Tibial nerve (tissue), 4 donors: ENCODE data around the gene SFXN3. TPM values are rescaled to one million over a fixed set of nuclear protein-coding genes. Genes with fewer than 3 reads are reported as not detected.

Experiments used
- DNase-seq, 2 donors: peaks; one replicate each; pipeline ENCODE4 v3.0.0-alpha.2; 2019; ENCODE audit warnings: low spot score in 2 of 2
- H3K27ac ChIP-seq, 4 donors: fragments of 200-600 bp; sonication (generic) in 3 of 4; one replicate each; pipeline ENCODE4 v1.5.1; 2017 to 2019; ENCODE audit warnings: mild to moderate bottlenecking in 1 of 4
- H3K27me3 ChIP-seq, 2 donors: fragments of 200-600 bp; sonication (generic) in 1 of 2; one replicate each; pipeline versions ENCODE4 v1.5.1 to v1.6.0; 2017 to 2019
- H3K36me3 ChIP-seq, 3 donors: fragments of 200-600 bp; sonication (generic); one replicate each; pipeline ENCODE4 v1.5.1; 2018 to 2019
- H3K4me1 ChIP-seq, 4 donors: fragments of 200-600 bp; sonication (generic) in 3 of 4; one replicate each; pipeline ENCODE4 v1.5.1; 2017 to 2019
- H3K4me3 ChIP-seq, 4 donors: fragments of 200-600 bp; sonication (generic) in 3 of 4; one replicate each; pipeline ENCODE4 v1.5.1; 2017 to 2019; ENCODE audit warnings: mild to moderate bottlenecking in 1 of 4, moderate library complexity in 1 of 4
- H3K9me3 ChIP-seq, 4 donors: fragments of 200-600 bp; sonication (generic) in 3 of 4; one replicate each; pipeline ENCODE4 v1.5.1; 2017 to 2019
- EP300 ChIP-seq, 2 donors: sonication (generic); formaldehyde crosslinking; IDR thresholded peaks; one replicate each; pipeline ENCODE4 v1.6.1; 2017; ENCODE audit warnings: antibody characterized with exemption in 2 of 2, mild to moderate bottlenecking in 1 of 2
- POLR2A ChIP-seq, 2 donors: fragments of 450-650 bp; IDR thresholded peaks; one replicate each; pipeline ENCODE4 v1.6.1; 2017; ENCODE audit warnings: antibody characterized with exemption in 2 of 2, mild to moderate bottlenecking in 2 of 2, moderate library complexity in 2 of 2
- WGBS, 2 donors: methylation state at CpG; one replicate each; pipeline ENCODE4 v1.1.5; 2018; 5-methylcytosine and 5-hydroxymethylcytosine counted together
- total RNA-seq, 4 donors: library from RNA; depleted of rRNA; stranded (reverse); fragments of >200 nt; gene quantifications; one replicate each; pipeline ENCODE4 v1.1.0, GENCODE V29; 2016
- TF ChIP-seq, protein P1 (sequence below), 5 experiments: fragments of 200-600 bp in 3 of 5; fragments of 450-650 bp in 2 of 5; sonication (generic) in 3 of 5; IDR thresholded peaks; one replicate each; pipeline ENCODE4 v1.5.1; 2016 to 2019; ENCODE audit warnings: antibody characterized with exemption in 5 of 5, mild to moderate bottlenecking in 3 of 5, moderate library complexity in 2 of 5

The SFXN3 gene
- total RNA-seq, 4 donors from 2014 or later: 77.4 to 181 (median 106) TPM

GRCh38 chr10:101073631-101074030, 42.6 kb downstream of the SFXN3 start:
- no peaks in the 10 kb centered on the region for H3K36me3 ChIP-seq
- no peaks in the 10 kb centered on the region for H3K4me1 ChIP-seq
- H3K27ac ChIP-seq: no peak overlapping the region
- 8% methylated on average over 13 of the region's 13 CpGs for WGBS, 2 donors
- H3K4me3 ChIP-seq: no peak overlapping the region
- TF ChIP-seq EP300 (IDR thresholded peaks at IDR 0.05): no peak
- TF ChIP-seq POLR2A (IDR thresholded peaks at IDR 0.05): no peak
- TF ChIP-seq, protein P1, sequence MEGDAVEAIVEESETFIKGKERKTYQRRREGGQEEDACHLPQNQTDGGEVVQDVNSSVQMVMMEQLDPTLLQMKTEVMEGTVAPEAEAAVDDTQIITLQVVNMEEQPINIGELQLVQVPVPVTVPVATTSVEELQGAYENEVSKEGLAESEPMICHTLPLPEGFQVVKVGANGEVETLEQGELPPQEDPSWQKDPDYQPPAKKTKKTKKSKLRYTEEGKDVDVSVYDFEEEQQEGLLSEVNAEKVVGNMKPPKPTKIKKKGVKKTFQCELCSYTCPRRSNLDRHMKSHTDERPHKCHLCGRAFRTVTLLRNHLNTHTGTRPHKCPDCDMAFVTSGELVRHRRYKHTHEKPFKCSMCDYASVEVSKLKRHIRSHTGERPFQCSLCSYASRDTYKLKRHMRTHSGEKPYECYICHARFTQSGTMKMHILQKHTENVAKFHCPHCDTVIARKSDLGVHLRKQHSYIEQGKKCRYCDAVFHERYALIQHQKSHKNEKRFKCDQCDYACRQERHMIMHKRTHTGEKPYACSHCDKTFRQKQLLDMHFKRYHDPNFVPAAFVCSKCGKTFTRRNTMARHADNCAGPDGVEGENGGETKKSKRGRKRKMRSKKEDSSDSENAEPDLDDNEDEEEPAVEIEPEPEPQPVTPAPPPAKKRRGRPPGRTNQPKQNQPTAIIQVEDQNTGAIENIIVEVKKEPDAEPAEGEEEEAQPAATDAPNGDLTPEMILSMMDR (IDR thresholded peaks at IDR 0.05): no peak
- H3K27me3 ChIP-seq: peaks cover 0 to 69% of the 10 kb centered on the region in 2 donors
- no peak for DNase-seq
- H3K9me3 ChIP-seq: no peaks in the 10 kb centered on the region

GRCh38 chr10:101075775-101076174, 44.7 kb downstream of the SFXN3 start:
- no peak for DNase-seq
- Histone ChIP-seq H3K4me1 (no peaks in the 10 kb centered on the region), H3K4me3 (no peak overlapping the region), H3K36me3 (no peaks in the 10 kb centered on the region), H3K27me3 (peaks cover 0 to 85% of the 10 kb centered on the region in 2 donors), H3K27ac (no peak overlapping the region), H3K9me3 (no peaks in the 10 kb centered on the region)
- TF ChIP-seq, protein P1 (IDR thresholded peaks at IDR 0.05): no peak
- TF ChIP-seq EP300 (IDR thresholded peaks at IDR 0.05) (no peak), POLR2A (IDR thresholded peaks at IDR 0.05) (no peak)
- 6 to 10% methylated on average over 4 of the region's 4 CpGs for WGBS, 2 donors

DNA sequence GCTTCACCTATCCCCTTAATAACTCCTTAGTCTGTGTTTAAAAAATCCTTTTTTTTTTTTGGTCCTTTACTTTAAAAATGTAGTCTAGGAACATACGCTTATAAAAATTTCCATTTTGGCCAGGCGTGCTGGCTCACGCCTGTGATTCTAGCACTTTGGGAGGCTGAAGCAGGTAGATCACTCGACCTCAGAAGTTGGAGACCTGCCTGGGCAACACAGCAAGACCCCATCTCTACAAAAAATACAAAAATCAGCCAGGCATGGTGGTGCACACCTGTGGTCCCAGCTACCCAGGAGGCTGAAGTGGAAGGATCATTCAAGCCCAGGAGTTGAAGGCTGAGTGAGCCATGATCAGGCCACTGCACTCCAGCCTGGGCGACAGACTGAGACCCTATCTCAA, 45.6 kb downstream of the SFXN3 start:
- Histone ChIP-seq H3K4me1 (no peaks in the 10 kb centered on the region), H3K36me3 (no peaks in the 10 kb centered on the region), H3K27ac (no peak overlapping the region), H3K9me3 (no peaks in the 10 kb centered on the region), H3K4me3 (no peak overlapping the region), H3K27me3 (peaks cover 0 to 86% of the 10 kb centered on the region in 2 donors)
- no peak for TF ChIP-seq POLR2A (IDR thresholded peaks at IDR 0.05)
- TF ChIP-seq EP300 (IDR thresholded peaks at IDR 0.05): no peak
- TF ChIP-seq, protein P1 (IDR thresholded peaks at IDR 0.05): no peak
- whole genome bisulfite sequencing, 2 donors: 75 to 81% methylated on average over 5 of the region's 5 CpGs
- DNase-seq: no peak

DNA sequence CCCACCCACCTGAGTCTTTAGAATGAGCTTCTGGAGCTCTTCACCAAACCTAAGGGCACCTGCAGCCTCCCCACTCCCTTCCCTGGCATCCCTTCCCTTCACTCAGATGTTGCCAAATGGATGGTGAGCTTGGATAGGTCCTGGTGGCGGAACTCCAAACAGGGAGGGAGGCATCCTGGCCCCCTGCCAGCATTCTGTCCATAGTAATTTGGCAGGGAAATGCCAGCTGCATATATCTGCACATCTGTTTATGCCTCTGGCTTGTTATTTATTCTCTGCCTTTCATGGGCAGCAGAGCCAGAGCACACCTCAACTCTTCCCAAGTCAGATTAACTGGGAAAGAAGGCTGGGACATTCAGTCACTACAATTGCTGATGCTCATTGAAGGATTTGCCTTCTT, 48.8 kb downstream of the SFXN3 start:
- Histone ChIP-seq H3K9me3 (no peaks in the 10 kb centered on the region), H3K36me3 (no peaks in the 10 kb centered on the region), H3K4me3 (no peak overlapping the region), H3K27ac (no peak overlapping the region), H3K4me1 (no peaks in the 10 kb centered on the region), H3K27me3 (peaks cover 0 to 86% of the 10 kb centered on the region in 2 donors)
- DNase-seq: no peak
- whole genome bisulfite sequencing, 2 donors: 40 to 83% methylated on average over 1 of the region's 1 CpG
- TF ChIP-seq EP300 (IDR thresholded peaks at IDR 0.05): no peak
- TF ChIP-seq, protein P1 (IDR thresholded peaks at IDR 0.05): no peak
- no peak for TF ChIP-seq POLR2A (IDR thresholded peaks at IDR 0.05)

GRCh38 chr10:101080933-101081931, 50.2 kb downstream of the SFXN3 start:
- 31 to 37% methylated on average over 5 of the region's 5 CpGs for WGBS, 2 donors
- no peak overlapping the region for H3K4me3 ChIP-seq
- peaks cover 0 to 80% of the 10 kb centered on the region in 2 donors for H3K27me3 ChIP-seq
- H3K36me3 ChIP-seq: no peaks in the 10 kb centered on the region
- TF ChIP-seq, protein P1 (IDR thresholded peaks at IDR 0.05): no peak
- TF ChIP-seq EP300 (IDR thresholded peaks at IDR 0.05) (no peak), POLR2A (IDR thresholded peaks at IDR 0.05) (no peak)
- H3K4me1 ChIP-seq: no peaks in the 10 kb centered on the region
- H3K27ac ChIP-seq: no peak overlapping the region
- no peaks in the 10 kb centered on the region for H3K9me3 ChIP-seq
- DNase-seq: no peak
